CMK (cell line): ENCODE data around the gene POTEM.
"Not testable (repeated sequence)": the region's sequence is repeated elsewhere in the genome, so short reads cannot be mapped to it uniquely, and the experiment has no call there.

ENCODE experiments used
- DNase-seq: peaks from one replicate; pipeline ENCODE4 v3.0.0-alpha.2; 2010; ENCODE audit warnings: low read depth

The POTEM gene

DNA sequence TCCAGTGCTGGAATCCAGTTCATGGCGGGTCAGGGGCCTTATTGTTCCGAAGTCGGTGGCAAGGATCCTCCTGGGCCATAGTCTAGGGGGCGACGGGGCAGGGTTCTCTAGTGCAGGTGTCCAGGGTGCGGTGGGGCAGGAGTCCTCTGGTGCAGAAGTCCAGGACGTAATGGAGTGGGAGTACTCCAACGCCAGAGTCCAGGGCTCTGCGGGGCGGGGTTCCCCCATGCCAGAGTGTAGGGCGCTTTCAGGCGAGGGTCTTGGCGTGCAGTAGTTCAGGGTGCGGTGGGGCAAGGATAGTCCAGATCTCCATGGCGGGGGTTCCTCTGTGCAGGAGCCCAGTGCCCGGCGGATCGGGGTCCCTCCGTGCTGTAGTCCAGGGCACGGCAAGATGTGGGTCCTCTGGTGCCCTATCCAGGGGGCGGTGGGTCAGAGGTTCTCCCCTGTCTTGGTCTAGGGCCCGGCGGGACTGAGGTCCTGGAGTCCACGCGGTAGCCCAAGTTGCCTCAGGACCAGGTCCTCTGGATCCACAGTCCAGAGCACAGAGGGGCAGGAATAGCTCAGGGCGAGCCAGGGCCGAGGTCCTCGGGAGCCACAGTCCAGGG lies 70.9 kb downstream of the POTEM start:
- not testable (repeated sequence) for DNase-seq

DNA sequence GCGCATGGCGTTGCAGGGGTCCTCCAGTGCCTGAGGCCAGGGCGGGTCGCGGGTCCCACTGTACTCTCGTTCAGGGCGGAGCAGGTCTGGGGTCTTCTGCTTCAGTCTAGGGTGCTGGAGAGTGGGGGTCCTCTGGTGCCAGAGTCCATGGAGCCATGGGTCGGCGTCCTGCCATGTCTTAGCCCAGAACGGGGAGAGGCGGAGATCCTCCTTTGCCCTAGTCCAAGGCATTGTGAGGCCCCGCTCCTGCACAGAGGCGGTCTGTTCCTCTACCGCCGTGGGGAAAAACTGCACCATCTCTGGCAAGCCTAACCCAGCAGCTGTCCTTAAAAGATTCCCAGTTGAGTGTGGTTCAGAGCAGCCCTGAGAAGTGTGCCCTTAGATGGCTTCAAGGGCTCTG lies 71.6 kb downstream of the POTEM start:
- DNase-seq, result not testable (repeated sequence)

DNA sequence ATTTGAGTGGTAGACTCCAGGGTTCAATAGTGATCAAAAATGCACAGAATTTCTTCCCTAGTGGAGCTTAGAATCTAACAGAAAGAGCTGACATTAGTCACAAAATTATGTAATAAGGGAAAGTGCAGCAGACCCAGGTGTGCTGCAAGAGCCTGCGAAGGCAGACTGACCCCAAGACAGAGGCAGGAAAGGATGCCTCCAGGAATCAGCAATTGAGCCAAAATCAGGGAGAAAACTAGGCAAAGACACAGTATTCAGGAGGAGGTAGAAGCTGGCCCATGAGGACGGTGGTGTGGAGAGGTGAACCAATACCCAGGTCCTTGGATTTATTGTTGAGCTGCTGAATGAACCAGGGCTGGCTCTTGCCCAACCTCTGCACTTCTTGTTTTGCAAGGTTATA lies 76.2 kb downstream of the POTEM start:
- not testable (repeated sequence) for DNase-seq
